Sigmoid colon (tissue), 4 donors: ENCODE measurements around the gene CEP57L1.

Experiments used
- CTCF ChIP-seq, 4 experiments: fragments of 450-650 bp in 3 of 4; fragments of 200-600 bp in 1 of 4; IDR thresholded peaks; one replicate each; pipeline ENCODE4 v1.5.1; 2016 to 2019; ENCODE audit warnings: antibody characterized with exemption in 4 of 4, mild to moderate bottlenecking in 3 of 4, moderate library complexity in 2 of 4
- EP300 ChIP-seq, 4 donors: sonication (generic); formaldehyde crosslinking; IDR thresholded peaks; one replicate each; pipeline ENCODE4 v1.6.1; 2017; ENCODE audit warnings: antibody characterized with exemption in 4 of 4

- TF ChIP-seq EP300 (IDR thresholded peaks at IDR 0.05), result no peak
- no peak for TF ChIP-seq CTCF (IDR thresholded peaks at IDR 0.05)
Measured at GRCh38 chr6:109125504-109125903, 30.2 kb downstream of the CEP57L1 start.
